PC-3 (cell line): Measurements from ENCODE around the gene ZNF771.

Experiments used
- CTCF ChIP-seq: fragments of 300-600 bp; sonication (generic); conservative IDR thresholded peaks from 2 replicates; pipeline ENCODE4 v1.5.1; 2017; ENCODE audit warnings: antibody characterized with exemption, low read depth, mild to moderate bottlenecking, low read length
- EZH2phosphoT487 ChIP-seq: fragments of 300-600 bp; sonication (generic); IDR thresholded peaks from 2 replicates; pipeline ENCODE4 v1.6.1; 2018; ENCODE audit warnings: mild to moderate bottlenecking, antibody characterized with exemption, low read length, borderline replicate concordance

- no peak for TF ChIP-seq CTCF
- no peak for TF ChIP-seq EZH2phosphoT487
Observed at GRCh38 chr16:30382111-30382881, 25.1 kb upstream of the ZNF771 start, which contains the start of gene SEPTIN1.
